NB4 (cell line): ENCODE data around the gene AFAP1.

Source experiments
- DNase-seq: peaks from one replicate; pipeline ENCODE4 v3.0.0; 2010; ENCODE audit warnings: low read depth
- H3K4me3 ChIP-seq: one replicate; pipeline ENCODE4 v1.5.1; 2011; ENCODE audit warnings: mild to moderate bottlenecking, low read depth, low read length, moderate library complexity
- MYC ChIP-seq: IDR thresholded peaks from 2 replicates; pipeline ENCODE4 v1.6.1; 2011; ENCODE audit warnings: low read depth, low read length
- POLR2A ChIP-seq: IDR thresholded peaks from 2 replicates; pipeline ENCODE4 v1.6.1; 2011; ENCODE audit warnings: mild to moderate bottlenecking; ENCODE audit not compliant: insufficient read length; ENCODE audit errors: extremely low read depth
- TF ChIP-seq, protein P1 (sequence below): IDR thresholded peaks from one replicate; pipeline ENCODE4 v1.5.1; 2012; ENCODE audit warnings: low read depth, low read length
- TF ChIP-seq, protein P2 (sequence below): IDR thresholded peaks from 2 replicates; pipeline ENCODE4 v1.6.1; 2011; ENCODE audit warnings: low read depth, low read length

AFAP1 gene

DNA sequence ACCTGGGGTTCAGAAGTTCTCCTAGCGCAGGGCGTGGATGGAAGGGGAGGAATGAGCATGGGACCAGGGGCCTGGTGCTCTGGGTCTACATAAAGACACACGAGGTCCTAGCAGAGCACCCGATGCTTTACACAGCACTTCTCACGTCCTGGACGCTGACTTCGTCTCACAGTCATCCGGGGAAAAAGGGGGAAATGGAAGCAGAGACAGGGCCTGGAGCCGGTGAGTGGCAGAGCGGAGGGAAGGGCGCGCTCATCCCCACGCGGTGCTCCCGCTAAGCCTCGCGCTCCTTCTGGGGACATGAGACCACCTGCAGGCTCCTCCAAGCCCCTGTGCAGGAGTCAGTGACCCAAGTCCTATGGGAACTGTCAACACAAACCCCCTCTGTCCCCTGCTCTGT, 157.7 kb downstream of the AFAP1 start:
- no peak for DNase-seq
- TF ChIP-seq POLR2A (no peak), MYC (no peak)
- TF ChIP-seq, protein P1, sequence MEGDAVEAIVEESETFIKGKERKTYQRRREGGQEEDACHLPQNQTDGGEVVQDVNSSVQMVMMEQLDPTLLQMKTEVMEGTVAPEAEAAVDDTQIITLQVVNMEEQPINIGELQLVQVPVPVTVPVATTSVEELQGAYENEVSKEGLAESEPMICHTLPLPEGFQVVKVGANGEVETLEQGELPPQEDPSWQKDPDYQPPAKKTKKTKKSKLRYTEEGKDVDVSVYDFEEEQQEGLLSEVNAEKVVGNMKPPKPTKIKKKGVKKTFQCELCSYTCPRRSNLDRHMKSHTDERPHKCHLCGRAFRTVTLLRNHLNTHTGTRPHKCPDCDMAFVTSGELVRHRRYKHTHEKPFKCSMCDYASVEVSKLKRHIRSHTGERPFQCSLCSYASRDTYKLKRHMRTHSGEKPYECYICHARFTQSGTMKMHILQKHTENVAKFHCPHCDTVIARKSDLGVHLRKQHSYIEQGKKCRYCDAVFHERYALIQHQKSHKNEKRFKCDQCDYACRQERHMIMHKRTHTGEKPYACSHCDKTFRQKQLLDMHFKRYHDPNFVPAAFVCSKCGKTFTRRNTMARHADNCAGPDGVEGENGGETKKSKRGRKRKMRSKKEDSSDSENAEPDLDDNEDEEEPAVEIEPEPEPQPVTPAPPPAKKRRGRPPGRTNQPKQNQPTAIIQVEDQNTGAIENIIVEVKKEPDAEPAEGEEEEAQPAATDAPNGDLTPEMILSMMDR, result no peak
- TF ChIP-seq, protein P2, sequence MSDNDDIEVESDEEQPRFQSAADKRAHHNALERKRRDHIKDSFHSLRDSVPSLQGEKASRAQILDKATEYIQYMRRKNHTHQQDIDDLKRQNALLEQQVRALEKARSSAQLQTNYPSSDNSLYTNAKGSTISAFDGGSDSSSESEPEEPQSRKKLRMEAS, result no peak
- H3K4me3 ChIP-seq, result no peak overlapping the region

DNA sequence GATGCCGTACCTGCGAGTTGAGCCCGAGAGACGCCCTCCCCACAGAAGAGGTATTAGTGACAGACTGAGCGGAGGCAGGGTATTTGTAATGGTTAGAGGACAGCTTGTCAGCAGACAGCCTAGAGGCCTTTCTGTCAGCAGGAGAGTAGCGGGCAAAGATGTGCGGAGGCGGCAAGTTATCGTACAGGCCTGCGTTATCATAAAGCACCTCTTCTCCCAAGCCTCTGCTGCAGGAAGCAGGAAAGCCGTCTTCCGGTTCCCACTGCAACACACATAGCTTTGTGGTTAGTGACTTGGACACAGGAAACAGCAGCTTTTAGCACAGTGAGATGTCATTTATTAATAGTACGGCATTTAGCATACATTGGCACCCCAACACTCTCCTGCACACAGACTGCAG, 158.3 kb downstream of the AFAP1 start:
- DNase-seq, result no peak
- TF ChIP-seq, protein P1, result no peak
- TF ChIP-seq, protein P2, result no peak
- no peak for TF ChIP-seq POLR2A
- TF ChIP-seq MYC, result no peak
- no peak overlapping the region for H3K4me3 ChIP-seq

DNA sequence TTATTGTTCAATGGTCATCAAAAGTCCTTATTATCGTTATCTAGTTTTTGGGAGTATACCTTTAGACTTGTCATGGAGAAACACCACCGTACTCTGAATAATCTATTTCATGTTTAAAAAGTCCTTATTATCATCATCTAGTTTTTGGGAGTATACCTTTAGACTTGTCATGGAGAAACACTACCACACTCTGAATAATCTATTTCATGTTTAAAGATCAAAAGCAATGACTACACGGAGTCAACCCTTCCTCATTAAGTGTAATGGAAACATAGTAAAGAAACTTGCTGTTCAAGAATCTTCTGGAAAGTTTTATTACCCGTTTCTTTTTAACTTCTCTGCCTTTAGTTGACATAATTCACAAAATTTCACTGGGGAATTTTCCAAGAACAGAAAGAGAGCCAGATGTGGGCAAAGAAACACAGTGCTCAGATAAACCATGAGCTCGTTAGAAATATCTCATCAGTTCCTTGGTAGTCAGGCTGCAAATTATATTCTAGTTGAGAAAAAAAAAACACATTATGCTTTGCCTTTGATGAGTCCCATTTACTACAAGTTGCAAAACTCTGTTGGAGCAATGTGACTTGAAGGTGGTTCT, 158.8 kb downstream of the AFAP1 start:
- no peak for DNase-seq
- TF ChIP-seq, protein P1, result no peak
- TF ChIP-seq POLR2A, result no peak
- TF ChIP-seq, protein P2, result no peak
- H3K4me3 ChIP-seq, result no peak overlapping the region

DNA sequence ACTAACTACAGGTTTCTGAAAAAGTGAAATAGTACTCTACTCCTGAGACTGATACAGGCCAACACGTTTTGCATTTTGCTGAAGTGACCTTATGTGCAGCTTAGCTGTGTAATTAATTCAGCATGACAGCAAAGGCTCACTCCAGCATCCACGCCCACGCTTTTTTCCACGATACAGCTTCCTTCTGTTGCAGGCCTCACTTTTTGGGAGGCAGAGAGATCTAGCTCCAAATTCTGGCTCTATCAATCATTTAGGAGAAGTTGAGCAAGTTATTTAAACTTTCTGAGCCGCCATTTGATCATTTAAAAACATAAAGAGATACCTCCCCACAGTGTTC, 160.3 kb downstream of the AFAP1 start:
- H3K4me3 ChIP-seq, result no peak overlapping the region
- no peak for DNase-seq
- TF ChIP-seq, protein P1, result no peak
- no peak for TF ChIP-seq MYC
- TF ChIP-seq POLR2A, result no peak
- TF ChIP-seq, protein P2, result no peak

DNA sequence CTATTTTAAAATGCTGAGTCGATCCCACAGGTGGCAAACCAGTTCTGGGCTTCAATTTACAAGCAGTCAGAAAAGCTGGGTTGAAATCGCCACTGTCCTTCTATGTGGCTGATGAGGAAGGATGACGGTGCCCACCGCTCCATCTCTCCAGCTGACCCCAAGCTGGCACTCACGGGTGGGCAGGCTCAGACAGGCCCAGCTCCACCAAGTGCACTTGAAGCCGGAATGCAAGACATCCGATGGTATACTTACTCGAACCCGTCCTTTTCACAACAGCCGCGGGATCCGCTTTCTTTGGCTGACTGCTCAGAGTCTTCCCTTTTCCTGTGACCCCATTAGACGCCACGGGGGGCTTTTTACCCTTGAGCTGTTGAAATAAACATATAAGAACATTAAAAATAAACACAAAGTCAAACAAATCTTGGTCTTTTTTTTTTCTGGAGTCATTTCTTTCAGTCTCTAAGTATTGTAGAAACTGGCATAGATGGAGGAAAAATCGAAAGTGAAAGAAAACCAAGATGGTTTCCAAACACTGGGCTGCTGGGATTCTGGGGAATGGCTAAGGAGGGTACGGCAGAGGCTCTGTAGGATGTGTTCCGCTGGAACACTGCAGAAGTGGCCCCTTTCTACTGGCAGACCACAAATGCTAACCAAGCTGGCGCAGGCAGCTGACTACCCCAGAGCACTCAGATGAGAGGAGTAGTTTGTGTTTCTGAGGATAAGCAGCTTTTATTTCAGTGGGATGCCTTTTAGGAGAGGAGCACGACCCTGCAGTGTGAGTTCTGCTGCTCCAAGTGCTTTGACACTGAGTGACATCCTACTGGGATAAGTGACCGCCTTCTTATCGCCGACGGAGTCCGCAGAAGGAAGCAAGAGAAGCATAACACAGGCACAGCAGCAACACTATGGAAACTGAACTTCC, 160.9 kb downstream of the AFAP1 start:
- DNase-seq, result no peak
- H3K4me3 ChIP-seq, result no peak overlapping the region
- TF ChIP-seq POLR2A, result no peak
- no peak for TF ChIP-seq MYC
- TF ChIP-seq, protein P1, result no peak
- TF ChIP-seq, protein P2, result no peak
